ENCODE data around the gene CAMTA1.

Gene CAMTA1

DNA sequence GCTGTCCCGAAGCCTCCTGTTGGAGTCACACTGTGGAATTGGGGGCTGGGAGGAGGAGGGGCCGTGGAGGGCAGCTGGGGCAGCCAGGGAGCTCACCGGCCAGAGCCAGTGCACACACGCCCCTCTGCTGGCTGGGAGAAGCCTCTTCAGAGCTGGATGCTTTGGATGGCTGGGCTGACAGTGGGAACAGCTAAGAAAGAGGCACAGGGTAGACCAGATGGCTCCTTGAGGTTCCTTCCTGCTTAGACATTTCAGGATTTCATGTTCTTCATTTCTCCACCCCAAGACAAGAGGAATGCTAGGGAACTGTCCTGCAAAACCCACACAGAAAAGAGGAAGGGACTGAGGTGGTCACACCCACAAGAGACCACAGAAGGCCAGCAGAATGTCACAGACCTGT is 731.1 kb downstream of the CAMTA1 start:
- no peak overlapping the region for H3K4me3 Mint-ChIP-seq
- H3K4me1 Mint-ChIP-seq, result no peaks in the 10 kb centered on the region
- no peaks in the 10 kb centered on the region for H3K36me3 Mint-ChIP-seq
- no peak overlapping the region for H3K27ac Mint-ChIP-seq
- H3K9me3 Mint-ChIP-seq, result no peaks in the 10 kb centered on the region
- H3K27me3 Mint-ChIP-seq, result peaks cover 11% of the 10 kb centered on the region

DNA sequence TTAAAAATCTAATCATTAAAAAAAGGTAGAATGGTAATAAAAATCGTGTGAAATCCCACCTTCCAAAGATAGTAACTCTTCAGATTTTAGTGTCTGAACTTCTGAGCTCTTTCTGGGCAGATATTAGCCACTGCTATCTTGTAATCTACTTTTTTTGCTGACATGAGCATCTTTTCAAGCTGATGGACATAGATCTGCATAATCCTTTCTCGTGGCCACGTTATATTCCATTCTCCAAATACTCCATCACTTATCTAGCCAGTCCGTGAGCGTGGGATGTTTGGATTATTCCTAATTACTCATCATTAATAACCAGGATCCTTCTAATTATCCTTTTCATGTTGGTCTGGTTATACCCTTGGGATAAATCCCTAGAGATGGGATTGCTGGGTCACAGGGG is 731.7 kb downstream of the CAMTA1 start:
- Mint-ChIP-seq H3K9me3 (no peaks in the 10 kb centered on the region), H3K36me3 (no peaks in the 10 kb centered on the region), H3K27ac (no peak overlapping the region), H3K27me3 (peaks cover 11% of the 10 kb centered on the region), H3K4me1 (no peaks in the 10 kb centered on the region), H3K4me3 (no peak overlapping the region)

DNA sequence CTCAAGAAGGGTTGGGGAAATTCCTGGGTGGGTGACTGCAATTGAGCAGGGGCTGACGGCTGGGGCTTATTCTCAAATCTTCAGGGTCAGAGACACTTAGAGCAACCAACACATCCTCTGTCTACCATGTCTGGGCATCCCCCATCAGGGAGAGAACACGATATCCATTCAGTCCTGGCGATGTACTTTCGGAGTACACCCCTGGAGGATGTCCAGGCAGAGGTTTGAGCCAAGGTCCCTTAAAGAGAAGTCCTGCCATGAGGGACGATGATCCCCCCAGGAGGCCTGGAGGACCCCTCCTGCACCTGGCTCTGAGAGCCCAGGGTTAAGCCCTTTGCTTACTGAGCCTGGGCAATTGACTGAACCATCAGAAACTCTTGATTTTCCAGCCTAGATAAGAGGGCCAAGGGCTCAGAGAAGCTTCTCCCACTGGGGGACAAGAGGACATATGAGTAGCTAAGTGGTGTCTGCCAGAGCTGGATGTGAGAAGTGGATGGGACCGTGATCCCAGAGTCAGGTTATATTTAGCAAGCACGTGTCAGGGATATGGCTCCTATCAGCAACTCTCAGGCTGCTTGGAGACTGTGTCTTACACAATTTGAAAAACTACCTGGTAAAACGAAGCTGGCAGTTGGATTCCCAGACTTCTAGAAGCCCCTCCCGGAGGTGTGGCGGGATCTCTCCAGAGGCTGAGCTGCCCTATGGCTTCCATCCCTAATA is 732.5 kb downstream of the CAMTA1 start:
- H3K36me3 Mint-ChIP-seq, result no peaks in the 10 kb centered on the region
- H3K4me1 Mint-ChIP-seq, result no peaks in the 10 kb centered on the region
- peaks cover 6% of the 10 kb centered on the region for H3K27me3 Mint-ChIP-seq
- H3K4me3 Mint-ChIP-seq, result no peak overlapping the region
- no peaks in the 10 kb centered on the region for H3K9me3 Mint-ChIP-seq
- no peak overlapping the region for H3K27ac Mint-ChIP-seq

DNA sequence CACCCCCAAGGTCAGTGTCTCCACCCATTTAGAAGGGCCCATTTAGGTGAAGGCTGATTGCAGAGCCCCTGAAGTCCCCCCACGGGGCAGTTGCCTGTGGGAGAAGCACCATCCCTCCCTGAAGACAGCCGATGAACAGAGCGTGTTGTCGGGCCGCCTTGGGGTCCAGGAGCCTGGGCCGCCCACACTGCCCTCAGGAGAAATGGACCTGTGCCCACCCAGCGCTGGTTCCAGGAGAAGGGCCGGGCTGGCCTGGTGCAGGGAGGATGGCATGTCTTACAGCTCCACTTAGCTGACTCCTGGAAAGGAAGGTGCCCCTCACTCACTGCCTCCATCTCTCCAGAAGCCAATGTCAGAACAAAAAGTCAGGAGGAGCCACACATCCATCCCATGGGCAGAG is 733.2 kb downstream of the CAMTA1 start:
- H3K4me3 Mint-ChIP-seq, result no peak overlapping the region
- peaks cover 7% of the 10 kb centered on the region for H3K27me3 Mint-ChIP-seq
- no peak overlapping the region for H3K27ac Mint-ChIP-seq
- H3K9me3 Mint-ChIP-seq, result no peaks in the 10 kb centered on the region
- no peaks in the 10 kb centered on the region for H3K4me1 Mint-ChIP-seq
- no peaks in the 10 kb centered on the region for H3K36me3 Mint-ChIP-seq

DNA sequence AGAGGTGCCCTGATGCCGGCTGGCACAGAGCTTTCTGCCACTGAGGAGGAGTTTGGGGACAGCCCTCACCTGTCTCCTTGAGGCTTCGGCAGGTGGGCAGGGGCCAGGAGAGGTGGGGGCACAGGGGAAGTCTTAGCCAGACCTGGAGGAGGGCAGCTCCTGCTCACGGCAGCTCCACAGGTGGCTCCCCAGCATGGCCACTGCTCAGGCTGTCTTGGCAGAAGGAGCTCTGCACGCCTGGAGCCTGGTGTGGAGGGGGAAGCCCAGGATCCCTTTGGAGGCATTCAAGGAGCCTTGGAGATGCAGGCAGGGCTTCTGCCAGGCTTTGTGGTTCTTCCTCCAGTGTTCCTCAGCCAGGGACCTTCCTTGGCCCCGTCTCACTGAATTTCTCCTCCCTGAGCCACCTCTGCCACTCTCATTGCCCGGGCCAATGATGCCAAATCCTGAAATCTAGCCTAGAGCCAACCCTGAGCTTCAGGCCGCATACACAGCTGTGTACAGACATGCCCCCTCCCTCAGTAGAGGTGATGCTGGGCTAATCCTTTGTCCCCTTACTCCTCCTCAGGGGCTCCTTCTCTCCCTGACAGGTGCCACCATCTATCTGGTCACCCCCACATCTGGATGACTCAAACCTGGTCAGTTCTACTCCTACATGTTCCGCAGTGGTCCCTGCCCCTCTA is 734.1 kb downstream of the CAMTA1 start:
- no peak overlapping the region for H3K27ac Mint-ChIP-seq
- no peaks in the 10 kb centered on the region for H3K9me3 Mint-ChIP-seq
- no peaks in the 10 kb centered on the region for H3K4me1 Mint-ChIP-seq
- H3K36me3 Mint-ChIP-seq, result no peaks in the 10 kb centered on the region
- no peak overlapping the region for H3K4me3 Mint-ChIP-seq
- H3K27me3 Mint-ChIP-seq, result peaks cover 8% of the 10 kb centered on the region

DNA sequence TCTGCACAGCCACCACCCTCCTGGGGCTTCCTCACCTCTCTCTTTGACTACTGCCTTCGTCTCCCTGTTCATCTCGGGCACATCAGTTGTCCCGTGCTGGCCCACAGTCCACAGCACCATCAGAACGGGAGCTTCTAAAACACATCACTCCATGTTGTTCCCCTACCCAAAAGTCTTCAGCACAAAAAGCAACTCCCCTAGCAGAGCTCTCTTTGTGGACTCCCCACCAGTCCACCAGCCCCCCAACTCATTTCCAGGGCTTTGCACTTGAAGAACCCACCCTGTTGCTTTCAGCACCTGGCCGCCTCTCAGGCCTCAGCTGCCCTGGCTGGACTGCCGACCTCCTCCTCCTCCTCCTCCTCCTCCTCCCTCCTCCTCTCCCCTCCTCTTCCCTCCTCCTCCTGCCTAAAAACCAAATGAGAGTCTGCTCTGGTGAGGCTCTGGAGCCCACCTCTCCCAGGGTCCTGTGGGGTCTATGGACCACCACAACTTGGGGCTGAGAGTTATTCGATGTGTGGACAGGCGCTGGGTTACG is 734.7 kb downstream of the CAMTA1 start:
- no peak overlapping the region for H3K4me3 Mint-ChIP-seq
- H3K27ac Mint-ChIP-seq, result no peak overlapping the region
- H3K9me3 Mint-ChIP-seq, result no peaks in the 10 kb centered on the region
- peaks cover 11% of the 10 kb centered on the region for H3K27me3 Mint-ChIP-seq
- no peaks in the 10 kb centered on the region for H3K36me3 Mint-ChIP-seq
- no peaks in the 10 kb centered on the region for H3K4me1 Mint-ChIP-seq

DNA sequence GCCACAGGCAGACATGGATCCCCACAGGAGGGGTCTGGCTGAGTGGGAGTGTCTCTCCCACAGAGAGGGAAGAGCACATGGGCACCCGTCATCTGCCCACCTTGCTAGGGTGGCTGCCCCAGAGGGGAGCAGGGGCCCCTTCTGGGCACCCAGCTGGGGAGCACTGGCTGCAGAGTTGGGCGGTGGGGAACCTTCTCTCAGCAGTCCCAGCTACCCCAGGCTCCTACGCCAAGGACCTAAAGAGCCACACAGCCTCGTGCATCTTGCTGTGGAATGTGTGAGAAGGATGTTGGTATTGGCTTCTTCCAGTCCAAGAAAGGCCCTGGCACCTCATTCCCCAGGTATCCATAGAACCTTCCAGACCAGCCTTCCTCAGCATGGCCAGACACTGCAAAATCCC is 735.2 kb downstream of the CAMTA1 start:
- H3K9me3 Mint-ChIP-seq, result no peaks in the 10 kb centered on the region
- H3K36me3 Mint-ChIP-seq, result no peaks in the 10 kb centered on the region
- no peaks in the 10 kb centered on the region for H3K4me1 Mint-ChIP-seq
- peaks cover 12% of the 10 kb centered on the region for H3K27me3 Mint-ChIP-seq
- no peak overlapping the region for H3K4me3 Mint-ChIP-seq
- no peak overlapping the region for H3K27ac Mint-ChIP-seq

DNA sequence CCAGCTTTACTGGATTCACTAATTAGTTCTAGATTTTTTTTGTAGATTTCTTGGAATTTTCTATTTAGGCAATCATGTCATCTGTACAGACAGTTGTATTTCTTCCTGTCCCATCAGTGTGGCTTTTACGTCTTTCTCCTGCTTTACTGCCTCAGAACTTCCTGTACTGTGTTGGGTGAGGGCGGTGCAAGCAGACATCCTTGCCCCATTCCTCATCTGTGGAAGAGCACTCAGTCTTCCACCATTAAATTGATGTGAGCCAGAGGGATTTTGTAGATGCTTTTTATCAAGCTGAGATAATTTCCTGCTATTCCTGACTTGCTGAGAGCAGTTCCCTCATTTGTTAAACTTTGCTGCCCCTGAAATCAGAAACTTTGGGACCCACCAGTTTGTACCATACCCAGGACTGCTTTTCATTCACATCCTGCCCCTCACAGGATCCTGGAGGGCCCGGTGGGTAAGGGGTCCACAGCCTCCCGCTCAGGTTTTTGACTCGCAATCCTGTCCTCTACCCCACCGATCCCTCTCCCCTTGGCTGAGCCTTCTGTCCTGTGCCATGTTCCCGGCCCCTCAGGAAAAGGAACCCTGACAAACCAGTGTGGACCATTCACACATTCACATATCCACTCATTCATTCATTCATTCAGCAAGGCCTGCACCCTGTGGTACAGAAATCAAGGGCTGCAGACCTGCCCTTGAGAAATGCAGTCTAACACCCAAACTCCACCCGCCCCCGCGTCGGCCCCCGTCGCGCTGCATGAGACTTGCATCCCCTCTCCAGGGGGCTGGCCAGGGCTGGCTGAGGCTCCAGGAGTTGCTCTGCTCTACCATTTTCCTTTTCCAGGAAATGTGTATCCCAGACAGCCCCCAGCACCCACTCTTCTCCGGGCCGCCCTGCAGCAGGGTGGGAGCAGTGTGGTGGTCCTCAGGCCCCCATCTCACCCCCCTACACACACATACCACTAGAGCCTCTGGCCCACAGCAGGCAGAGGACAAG is 739.4 kb downstream of the CAMTA1 start:
- H3K4me3 Mint-ChIP-seq, result no peak overlapping the region
- H3K36me3 Mint-ChIP-seq, result no peaks in the 10 kb centered on the region
- no peak overlapping the region for H3K27ac Mint-ChIP-seq
- no peaks in the 10 kb centered on the region for H3K9me3 Mint-ChIP-seq
- H3K27me3 Mint-ChIP-seq, result peaks cover 9% of the 10 kb centered on the region
- no peaks in the 10 kb centered on the region for H3K4me1 Mint-ChIP-seq

DNA sequence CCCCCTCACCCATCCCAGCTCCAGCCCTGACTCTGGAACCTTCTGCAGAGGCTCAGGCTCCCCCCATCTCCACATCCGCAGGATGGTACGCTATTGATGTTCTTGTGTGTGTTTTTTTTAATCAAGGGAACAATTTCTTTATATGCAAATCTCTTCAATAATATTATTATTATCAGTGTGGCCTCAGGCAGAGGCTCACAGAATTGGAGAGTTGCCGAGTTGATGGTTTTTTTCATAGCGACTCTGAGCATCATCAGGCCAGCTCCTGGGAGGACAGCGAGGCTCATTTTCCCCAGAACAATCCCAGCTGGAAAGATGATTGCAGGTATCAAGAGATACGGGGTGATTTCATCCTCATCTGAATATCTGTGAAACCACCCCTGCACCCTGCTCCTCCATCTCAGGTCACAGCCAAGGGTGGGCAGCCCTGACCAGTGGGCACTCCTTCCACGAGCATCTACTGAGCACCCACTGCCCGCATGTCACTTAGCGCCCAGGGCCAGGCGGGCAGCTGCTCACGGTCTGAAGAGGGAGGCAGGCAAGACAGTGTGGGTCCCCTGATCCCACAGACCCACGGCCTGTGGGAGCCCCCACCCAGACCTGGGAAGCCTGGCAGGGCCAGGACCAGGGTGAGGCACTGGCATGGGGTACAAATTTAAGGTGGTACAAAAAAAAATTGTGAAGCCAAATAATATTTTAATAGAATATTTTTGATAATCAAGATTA is 740.2 kb downstream of the CAMTA1 start:
- Mint-ChIP-seq H3K9me3 (no peaks in the 10 kb centered on the region), H3K36me3 (no peaks in the 10 kb centered on the region), H3K4me3 (no peak overlapping the region), H3K27me3 (peaks cover 9% of the 10 kb centered on the region), H3K27ac (no peak overlapping the region), H3K4me1 (no peaks in the 10 kb centered on the region)

DNA sequence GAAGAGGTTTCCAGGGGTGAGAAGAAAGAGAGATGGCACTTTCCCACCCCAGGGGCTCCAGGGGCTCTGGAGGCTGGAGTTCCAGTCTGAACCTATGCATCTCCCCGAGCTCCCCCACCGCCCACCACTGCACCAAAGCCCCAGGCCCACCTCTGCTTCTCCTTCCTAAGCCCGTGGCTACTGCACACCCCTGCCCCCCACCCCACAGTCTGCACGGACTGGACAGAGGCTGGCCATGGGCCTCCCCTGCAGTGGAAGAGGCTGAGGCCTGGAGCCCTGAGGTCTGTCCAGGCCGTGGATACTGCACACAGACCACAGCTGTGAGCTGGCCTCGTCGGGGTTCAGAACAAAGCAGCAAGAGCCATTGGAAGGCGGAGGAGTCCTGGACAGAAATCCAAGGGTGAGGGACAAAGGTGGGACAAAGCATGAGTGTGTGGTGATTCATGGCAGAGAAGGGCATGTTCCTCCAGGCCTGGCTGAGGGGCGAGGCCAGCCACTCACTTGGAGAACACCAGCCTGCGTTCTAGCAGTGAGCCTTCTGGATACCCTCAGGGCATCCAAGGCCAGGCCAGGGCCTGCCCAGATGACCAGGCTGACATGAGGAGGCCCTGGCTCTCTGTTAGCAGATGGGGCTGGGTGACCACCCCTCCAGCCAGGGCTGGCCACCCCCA is 741.1 kb downstream of the CAMTA1 start:
- Mint-ChIP-seq H3K27ac (no peak overlapping the region), H3K4me3 (no peak overlapping the region), H3K36me3 (no peaks in the 10 kb centered on the region), H3K27me3 (peaks cover 9% of the 10 kb centered on the region), H3K4me1 (no peaks in the 10 kb centered on the region), H3K9me3 (no peaks in the 10 kb centered on the region)

DNA sequence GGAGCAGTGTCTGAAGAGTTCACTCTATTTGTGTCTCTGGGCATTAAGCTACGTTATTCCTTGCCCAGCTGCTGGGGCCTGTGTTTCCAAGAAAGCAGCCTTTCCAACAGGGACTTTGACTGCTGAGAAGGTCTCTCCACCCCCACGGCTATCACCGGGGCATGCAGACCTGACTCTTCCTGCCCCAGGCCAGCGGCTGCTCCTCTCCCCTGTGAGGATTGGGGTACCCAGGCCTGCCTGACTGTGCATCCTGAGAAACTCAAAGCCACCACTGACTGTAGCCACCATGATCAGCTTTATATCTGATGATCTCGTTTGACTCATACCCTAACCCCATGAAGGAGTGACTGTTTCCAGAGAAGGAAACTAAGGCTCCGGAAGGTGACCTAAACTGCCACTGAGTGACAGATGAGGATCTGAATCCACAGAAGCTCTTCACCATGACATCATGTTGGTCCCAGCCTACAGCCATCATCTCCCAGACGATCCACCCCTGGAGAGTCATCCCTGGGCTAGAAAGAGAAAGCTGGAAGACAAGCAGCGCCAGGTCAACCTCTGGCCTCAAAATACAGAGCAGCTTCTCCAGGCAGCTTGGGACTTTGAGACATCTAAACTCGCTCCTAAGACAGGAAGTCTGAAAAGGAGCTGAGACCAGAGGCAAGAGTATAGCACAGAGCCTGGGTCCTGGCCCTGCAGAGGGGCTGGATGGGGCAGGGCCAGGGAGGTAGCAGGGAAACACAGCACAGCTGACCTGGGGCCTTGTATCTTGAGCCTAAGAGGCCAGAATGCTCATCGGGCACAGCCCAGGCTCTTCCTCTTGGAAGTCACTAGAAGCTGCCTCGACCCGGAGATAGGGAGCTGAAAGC is 741.8 kb downstream of the CAMTA1 start:
- H3K4me1 Mint-ChIP-seq, result no peaks in the 10 kb centered on the region

DNA sequence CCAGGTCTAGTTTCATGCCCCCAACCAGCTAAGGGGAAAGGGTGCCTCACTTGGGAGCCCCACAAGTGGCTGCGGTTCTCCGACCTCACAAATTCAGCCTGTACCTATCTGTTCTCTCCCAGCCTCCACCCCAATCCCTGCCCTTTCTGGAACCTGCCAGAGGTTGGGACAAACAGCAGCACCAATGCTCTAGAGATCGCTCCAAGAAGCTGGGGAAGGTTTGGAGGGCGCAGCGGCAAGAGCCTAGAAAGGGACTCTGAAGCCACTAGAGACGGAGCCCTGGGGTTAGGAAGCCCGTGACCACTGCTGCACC is 742.4 kb downstream of the CAMTA1 start:
- no peaks in the 10 kb centered on the region for H3K9me3 Mint-ChIP-seq
- no peak overlapping the region for H3K27ac Mint-ChIP-seq
- H3K36me3 Mint-ChIP-seq, result no peaks in the 10 kb centered on the region
- H3K4me3 Mint-ChIP-seq, result no peak overlapping the region
- H3K4me1 Mint-ChIP-seq, result no peaks in the 10 kb centered on the region
- peaks cover 11% of the 10 kb centered on the region for H3K27me3 Mint-ChIP-seq

More for the DNA sequence above, 741.8 kb downstream of the CAMTA1 start:
- H3K36me3 Mint-ChIP-seq, result no peaks in the 10 kb centered on the region
- peaks cover 9% of the 10 kb centered on the region for H3K27me3 Mint-ChIP-seq
- H3K4me3 Mint-ChIP-seq, result no peak overlapping the region
- no peaks in the 10 kb centered on the region for H3K9me3 Mint-ChIP-seq
- H3K27ac Mint-ChIP-seq, result no peak overlapping the region

DNA sequence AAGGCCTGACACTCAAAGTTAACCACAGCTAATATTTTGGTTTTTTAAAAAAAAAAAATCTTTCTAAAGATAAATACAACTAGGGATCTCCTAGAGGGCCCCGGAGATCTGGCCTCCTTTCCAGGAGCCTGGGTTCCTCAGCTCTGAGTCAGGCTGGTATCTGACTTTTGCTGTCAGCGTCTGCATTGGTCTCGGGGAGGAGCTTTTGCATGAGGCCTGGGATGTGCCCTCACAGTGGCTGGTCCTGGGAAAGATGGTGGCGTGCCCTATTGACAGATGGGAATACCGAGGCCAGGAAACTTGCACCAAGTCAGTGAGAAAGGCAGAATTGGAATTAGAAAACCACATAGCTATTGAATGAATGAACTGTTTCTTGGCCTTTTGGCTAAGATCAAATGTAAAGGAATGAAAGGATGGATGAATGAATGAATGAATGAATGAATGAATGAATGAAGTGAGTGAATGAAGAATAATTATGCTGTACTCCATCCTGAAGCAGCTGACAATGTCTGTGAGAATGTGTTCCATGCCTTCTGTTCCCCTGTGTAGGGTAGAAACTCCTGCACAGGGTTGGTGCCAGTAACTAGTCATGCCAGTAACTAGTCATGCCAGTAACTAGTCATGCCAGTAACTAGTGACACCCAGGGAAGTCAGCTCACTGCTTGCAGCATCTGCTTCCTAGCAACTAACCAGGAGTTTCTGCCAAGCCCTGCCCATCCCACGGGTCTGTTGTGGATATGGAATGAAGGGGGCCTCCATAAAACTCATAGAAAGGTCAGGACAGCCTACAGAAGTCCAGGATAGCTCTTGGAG is 743.3 kb downstream of the CAMTA1 start:
- H3K27me3 Mint-ChIP-seq, result peaks cover 8% of the 10 kb centered on the region
- no peaks in the 10 kb centered on the region for H3K9me3 Mint-ChIP-seq

More for the DNA sequence above, 743.3 kb downstream of the CAMTA1 start:
- Mint-ChIP-seq H3K4me3 (no peak overlapping the region), H3K27ac (no peak overlapping the region), H3K4me1 (no peaks in the 10 kb centered on the region), H3K36me3 (no peaks in the 10 kb centered on the region)
